SU-DHL-6 (cell line): ENCODE data around the gene ARHGEF1.

Experiments used
- CTCF ChIP-seq: fragments of 200-600 bp; sonication (generic); IDR thresholded peaks from one replicate; pipeline ENCODE4 v1.5.1; 2017; ENCODE audit warnings: antibody characterized with exemption, mild to moderate bottlenecking, low read length, moderate library complexity; ENCODE audit not compliant: insufficient read depth, poor library complexity, severe bottlenecking
- EZH2phosphoT487 ChIP-seq: fragments of 200-600 bp; sonication (generic), shearing (Covaris generic); conservative IDR thresholded peaks from 2 replicates; pipeline ENCODE4 v1.6.1; 2018; ENCODE audit warnings: mild to moderate bottlenecking, antibody characterized with exemption, low read length, moderate library complexity, mixed read lengths

GRCh38 chr19:41924151-41925145 lies 41.5 kb downstream of the ARHGEF1 start:
- TF ChIP-seq CTCF (no peak), EZH2phosphoT487 (no peak)
